GM04503 (cell line): ENCODE measurements around the gene SLC10A7.

Source experiments
- DNase-seq: peaks from one replicate; pipeline ENCODE4 v3.0.0-alpha.2; 2012; ENCODE audit warnings: low read depth

SLC10A7 gene

DNA sequence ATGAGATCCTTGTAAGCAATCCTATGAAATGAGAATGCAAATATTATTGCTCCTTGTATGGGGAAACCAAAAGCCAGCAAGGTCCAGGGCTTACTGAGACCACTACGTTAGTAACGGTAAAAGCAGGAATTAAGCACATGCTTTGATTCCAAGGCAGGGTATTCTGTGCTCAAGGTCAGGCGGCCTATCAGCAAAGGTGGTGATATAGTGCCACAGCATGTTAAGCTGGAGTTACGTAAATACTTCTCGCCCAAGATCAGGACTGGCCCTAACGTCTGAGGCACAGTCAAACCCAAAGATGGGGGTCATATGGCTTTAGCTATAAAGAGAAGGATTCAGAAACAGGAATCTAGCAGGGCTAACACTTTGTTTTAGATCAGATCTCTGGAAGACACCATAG is 27.6 kb downstream of the SLC10A7 start:
- DNase-seq, result no peak

DNA sequence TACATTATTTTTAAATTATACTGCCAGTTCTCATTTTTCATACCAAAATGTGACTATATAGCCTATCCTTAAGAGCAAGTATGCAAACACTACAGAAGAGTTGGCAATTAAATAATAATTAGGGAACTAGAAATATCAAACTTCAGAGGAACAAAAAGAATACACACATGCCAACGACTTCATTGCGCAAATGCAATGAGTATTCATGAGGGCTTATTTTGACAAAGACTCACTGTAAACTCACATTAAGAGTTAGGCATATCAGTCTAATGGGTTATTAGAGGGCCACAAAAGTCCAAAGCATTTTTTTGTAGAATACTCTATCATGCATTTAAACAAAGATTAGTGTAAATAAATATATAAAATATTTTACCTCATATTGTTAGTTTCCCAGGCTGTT is 31.6 kb downstream of the SLC10A7 start:
- DNase-seq, result no peak

DNA sequence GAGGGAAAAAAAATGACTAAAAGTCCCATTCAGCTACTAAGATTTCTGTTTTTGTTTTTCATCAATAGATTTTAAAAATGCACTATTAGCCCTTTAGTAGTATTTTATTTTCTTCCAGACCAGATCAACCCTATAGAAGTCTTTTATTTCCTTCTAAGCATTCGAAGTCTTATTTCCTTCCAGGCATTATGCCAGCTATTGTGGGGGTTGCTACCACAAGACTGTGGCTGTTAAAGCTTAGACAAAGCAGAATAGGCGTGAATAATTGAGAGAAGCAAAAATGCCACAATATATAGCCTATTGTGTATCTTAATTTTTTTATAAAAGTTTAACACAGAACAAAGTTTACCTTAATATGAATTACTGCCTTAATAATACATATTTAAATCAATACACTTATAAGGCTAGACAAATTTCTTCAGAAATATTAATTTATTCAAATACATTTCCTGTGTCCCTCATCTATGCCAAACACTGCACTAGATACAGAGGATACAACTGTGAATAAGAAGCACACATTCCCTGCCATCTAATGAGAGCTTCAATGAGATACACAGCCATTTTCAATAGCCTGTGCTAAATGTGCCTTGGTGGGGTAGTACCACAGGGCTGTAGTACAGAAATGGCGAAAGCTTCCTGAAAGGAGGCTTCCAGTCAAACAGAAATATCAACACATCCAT is 33.1 kb downstream of the SLC10A7 start:
- no peak for DNase-seq

DNA sequence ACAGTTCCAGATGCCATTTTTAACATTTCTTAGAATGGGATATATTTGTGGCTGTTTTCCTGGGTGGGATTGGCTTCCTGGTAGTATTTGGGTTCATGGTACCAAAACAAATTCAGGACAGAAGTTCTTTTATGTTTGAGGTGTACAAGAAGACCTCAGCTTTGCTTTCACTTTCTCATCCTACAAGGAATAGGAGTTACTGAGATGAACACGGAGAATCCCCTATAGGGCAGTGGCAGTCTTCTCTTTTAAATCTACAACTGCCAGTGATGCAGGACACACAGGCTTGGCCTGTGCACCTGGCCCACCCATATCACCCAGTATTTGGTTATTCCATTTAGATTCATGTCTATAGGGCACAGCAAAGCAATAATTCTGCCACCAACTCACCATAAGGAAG is 35.2 kb downstream of the SLC10A7 start:
- DNase-seq, result no peak

DNA sequence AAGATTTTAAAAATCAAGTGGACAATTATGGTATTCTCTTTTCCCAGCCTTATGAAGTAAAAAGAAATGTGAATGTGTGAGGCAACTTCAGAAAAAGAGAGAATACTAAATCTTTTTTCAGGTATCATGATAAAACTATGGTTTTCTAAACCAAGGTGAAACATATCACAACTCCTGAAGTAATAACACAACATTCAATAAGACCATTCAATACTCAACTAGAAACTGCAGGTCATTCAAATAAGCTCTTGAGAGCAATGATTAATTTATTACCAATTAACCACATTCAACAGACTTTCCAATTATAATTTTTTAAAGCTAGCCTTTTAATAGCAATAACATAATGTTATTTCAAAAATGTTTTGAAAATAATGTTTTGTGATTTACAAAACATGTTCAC is 35.8 kb downstream of the SLC10A7 start:
- DNase-seq, result no peak

DNA sequence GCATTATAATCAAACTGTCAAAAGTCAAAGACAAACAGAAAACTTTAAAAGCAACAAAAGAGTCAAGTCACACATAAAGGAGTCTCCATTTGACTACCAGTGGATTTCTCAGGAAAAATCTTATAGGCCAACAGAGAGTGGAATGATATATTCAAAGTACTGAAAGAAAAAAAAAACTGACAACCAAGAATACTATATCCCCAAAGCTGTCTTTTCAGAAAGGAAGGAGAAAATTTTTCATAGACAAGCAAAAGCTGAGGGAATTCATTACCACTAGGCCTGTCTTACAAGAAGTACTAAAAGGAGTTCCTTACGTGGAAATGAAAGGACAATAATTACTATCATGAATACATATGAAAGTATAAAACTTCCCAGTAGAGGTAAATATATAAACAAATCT is 39.0 kb downstream of the SLC10A7 start:
- no peak for DNase-seq

DNA sequence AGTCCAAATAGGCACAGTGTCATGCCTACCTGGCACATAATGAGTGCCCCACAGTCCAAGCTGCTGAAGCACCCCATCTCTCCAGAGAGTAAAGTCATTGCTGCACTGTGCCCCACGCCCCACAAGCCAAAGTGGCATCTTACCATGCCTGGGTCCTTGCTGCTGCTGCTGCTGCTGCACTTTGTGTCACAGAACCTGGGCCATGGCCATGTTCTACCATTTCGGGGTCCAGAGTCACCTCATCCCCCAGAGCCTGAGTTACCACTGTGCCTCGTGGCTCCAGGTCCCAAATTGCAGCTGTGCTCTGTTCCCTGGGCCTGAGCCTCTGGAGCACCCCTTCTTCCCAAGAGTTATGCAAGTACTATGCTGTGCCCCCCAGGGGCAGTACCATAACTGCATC is 40.5 kb downstream of the SLC10A7 start:
- no peak for DNase-seq

DNA sequence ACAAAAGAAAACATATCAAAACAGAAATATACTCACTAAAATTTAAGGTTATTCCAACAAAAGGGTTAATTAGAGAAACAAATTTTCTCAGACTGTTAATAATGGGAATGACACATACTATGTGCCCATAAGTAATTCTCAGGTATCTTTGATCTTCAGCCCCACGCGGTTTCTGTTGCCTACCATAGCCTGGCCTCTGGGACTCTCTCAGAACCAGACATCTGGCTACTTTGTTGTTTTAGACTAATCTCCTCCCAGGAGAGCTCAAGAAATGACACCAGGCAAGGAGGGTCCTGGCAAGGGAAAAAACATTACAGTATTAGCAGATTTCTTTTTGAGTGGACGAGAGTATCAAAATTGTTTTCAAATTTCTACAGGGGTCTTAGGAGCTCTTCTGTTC is 43.7 kb downstream of the SLC10A7 start:
- DNase-seq, result no peak

DNA sequence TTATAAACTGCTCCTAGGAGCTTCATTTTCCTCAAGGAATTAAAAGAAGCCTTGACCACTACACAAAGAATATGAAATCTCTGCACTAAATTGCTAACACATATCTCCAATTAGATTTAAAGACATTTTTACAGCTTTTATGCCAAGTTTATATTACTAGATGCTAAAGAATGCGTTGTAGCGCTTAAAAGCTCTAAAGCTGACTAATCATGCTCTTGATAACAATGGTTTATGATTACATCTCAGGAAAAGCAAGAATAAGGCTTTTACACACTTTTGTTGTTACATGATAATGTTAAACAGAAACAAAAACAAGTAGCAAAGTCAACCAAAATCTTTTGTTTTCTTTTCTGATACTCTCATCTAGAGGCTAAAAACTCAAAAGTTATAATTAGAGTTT is 44.7 kb downstream of the SLC10A7 start:
- DNase-seq, result no peak

DNA sequence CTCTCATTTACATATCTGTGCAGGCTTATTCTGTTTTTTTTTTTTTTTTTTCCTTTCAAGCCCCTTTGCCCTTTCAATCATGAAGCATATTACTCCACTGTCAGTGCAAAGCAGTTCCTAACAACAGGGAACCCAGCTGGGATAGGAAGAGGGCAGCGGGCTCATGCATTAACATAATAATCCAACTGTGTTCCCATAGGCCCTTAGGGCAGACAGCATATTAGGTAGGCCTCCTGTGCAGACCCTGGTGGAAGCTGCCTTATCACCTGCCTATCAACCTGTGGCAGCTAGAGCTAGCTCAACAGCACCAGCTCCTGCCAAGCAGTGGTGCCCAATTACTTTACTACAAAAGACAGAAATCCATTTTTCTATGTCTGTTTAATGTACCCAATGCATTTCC is 49.3 kb downstream of the SLC10A7 start:
- no peak for DNase-seq

DNA sequence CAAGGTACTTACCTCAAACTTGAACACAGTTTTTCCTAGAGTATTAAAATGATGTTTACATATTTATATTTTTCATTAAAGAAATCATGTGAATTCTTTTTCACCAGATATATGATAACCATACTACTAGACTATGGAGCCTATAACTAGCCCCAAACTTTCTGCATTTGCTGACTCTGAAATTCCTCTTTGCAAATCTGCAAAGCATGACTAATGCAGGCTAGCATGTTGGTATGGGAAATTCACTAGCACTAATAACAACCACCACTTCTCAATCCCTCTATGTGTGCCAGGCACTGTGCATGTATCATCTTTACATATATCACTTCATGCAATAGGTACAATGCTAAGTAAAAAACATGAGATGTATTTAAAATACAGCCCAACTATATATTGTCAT is 51.1 kb downstream of the SLC10A7 start:
- DNase-seq, result no peak

DNA sequence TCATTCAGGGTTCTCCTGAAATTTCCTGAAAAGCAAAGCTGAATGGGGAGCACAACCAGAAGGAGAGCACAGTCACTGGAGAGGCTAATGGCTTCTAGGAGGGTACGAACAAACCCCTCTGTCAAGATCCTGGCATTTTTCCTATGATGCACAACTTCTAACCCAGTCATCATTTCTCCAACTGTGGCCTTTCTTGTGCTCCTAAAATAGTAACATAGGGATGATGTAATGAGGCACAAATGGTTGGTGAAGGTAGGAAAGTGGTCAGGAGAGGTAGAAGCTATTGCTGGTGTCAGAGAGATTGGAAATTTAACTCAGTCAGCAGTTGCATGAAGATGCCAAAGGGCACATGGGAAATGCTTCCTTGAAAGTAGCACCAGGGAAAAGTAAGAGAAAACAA is 52.7 kb downstream of the SLC10A7 start:
- DNase-seq, result no peak

DNA sequence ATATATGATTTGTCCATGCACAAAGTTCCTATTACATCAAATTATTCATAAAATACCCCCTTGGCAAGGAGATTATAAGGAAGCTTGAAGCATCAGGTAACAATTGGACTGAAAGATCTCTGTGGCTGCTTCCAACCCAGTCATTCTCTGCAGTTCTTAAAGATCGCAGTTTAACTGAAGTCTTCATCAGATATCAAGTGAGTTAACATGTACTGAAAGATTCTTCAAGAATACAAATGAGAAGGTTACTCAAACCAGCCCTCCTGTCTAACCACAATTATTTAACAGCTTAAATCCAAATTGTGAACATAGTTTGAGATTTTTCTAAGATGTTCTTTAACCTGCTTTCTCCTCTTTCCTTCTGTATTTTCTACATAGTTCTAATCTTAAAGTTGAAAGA is 56.1 kb downstream of the SLC10A7 start:
- DNase-seq, result no peak

DNA sequence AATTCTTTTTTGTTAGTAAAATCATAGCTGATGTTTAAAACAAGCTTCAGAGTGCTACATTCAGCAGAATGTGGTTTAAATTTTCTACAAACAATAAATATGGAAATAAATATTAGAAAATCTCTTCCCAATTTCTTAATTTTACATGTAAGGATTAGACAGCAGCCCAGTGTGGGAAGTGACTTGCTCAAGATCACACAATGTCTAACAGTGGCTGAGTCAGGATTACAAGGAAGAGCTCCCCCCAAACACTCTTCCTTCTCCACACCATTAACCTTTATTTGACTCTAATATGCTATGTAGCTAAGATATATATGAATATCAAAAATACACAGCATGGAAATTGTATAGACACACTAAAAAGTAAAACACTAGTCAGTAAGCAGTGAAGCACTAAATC is 59.5 kb downstream of the SLC10A7 start:
- no peak for DNase-seq

DNA sequence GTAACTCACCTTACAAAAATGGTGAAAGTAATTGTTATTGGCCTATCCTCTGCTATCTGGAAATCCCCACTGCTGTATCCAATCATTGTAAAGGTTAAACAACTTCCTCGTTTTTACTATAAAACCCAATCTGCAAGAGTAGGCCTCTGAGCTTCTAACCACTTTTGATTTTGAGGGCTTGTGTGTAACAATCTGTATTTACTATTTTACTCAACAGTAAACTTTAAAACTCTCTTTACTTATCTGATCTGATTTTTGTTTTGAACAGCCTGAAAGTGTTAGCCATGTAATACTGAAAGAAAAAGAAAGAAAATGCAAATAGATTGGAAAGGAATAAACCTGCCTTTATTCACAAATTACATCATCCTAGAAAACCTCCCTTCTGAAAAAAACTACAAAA is 63.1 kb downstream of the SLC10A7 start:
- no peak for DNase-seq

DNA sequence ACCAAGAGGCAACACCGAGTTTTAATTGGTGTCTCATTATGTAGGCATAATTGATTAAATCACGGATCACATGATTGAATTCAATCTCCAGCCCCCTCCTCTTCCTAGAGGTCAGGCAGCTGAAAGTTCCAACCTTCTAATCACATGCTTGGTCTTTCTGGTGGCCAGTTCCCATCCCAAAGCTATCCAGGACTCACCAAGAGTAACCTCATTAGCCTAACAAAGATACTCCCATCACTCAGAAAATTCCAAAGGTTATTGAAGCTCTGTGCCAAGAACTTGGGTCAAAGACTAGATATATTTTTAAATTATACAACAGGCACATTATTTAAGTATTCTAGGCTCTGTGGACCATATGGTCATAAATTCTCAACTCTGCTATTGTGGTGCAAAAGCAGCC is 65.1 kb downstream of the SLC10A7 start:
- no peak for DNase-seq

DNA sequence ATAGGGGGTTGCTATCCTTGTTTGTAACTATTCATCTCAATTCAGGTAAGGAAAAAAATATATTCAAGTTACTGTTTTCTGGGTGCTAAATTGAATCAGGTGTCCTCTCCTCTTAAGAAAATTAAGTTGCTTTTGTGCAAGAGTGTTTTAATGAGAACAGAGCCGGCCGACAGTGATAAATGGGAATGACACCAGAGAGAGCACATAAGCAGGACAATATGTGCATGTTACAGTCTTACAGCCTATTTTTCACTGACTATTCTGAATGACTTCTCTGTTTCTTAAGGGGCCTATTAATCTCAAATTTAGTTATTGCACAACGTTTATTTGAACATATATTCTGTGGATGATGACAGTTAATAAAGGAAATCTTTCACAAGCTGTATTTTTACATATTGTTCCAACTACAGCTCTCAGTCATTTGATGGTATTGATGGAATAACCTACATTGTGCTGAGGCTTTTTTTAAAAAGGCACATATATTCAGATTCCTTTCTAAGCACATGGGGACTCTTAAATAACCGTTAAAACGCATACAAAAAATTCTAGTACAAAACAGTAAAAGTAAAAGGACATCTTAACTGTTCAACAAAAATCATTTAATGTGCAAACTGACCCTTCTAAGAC is 68.4 kb downstream of the SLC10A7 start:
- no peak for DNase-seq

DNA sequence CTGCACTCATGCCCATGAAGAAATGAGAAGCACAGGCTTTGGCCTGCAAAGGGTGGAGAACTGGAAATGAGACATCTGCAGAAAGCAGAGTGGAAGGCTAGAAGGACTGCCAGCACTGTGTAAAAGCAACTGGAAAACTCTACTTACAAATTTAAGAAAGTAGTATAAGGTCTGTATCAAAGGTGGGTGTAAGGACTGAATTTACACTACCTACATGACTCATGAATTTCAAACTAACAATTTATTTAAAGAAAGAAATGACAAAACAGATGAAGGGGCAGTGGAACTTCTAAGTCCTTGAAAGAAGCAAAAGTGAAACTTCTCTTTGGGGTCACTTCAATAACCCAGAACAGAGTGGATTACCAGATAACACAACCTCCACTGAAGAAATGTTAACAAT is 71.2 kb downstream of the SLC10A7 start:
- no peak for DNase-seq

DNA sequence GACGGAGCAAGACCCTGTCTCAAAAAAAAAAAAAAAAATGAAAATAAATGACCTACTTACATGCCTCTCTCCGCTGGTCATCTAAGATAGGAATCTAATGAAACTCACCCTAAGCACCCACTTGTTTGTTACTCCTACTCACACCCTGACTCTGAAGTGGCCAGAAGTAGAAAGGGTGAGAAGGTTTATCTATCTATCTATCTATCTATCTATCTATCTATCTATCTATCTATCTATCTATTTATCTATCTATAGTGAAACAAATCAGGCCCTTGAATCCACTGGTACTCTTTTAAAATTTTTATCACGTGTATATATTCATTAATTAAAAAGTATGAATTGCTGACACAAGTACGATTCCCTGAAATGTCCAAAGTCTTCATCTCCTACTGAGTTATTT is 75.2 kb downstream of the SLC10A7 start:
- no peak for DNase-seq

DNA sequence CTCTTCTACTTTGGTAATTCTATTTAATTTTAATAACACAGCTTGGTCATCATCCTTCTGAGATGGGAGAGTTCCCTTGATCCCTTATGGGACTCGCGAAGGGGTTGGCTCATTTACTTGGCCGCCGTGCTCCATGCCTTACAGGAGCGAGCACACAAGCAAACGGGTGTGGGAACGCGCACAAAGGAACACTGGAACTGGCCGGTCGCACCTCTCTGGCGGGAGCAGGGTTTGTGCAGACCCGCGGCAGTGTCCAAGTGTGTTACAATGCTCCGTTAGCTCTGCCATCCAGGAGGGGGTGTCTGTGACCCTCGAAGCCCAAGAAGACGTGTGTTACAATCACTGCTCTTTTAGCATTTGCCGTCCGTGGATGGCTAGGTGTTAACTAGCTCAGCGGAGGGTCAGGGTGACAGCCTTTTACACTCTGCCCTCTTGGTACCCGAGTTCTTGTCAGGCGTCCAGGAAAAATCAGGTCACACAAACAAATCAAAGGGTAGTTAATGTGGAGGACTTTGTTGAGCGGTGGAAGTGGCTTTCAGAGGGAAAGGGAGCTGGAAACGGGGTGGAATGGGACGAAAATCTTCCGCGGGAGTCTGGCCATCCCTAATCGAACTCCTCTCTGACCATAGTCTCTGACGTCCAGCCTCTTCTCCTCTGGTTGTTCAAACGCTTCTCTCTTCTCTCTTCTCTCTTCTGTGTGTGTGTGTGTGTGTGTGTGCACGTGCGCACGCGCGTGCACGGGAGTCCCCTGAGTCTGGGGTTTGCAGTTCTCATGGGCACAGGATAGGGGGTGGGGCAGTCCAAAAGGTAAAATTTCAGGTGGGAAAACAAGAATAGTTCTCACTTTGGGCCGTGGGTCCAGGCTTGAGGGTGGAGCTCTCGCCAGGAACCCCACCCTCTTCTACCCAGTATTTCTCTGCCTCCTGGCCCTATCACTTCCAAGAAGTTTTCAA is 76.3 kb downstream of the SLC10A7 start:
- no peak for DNase-seq

DNA sequence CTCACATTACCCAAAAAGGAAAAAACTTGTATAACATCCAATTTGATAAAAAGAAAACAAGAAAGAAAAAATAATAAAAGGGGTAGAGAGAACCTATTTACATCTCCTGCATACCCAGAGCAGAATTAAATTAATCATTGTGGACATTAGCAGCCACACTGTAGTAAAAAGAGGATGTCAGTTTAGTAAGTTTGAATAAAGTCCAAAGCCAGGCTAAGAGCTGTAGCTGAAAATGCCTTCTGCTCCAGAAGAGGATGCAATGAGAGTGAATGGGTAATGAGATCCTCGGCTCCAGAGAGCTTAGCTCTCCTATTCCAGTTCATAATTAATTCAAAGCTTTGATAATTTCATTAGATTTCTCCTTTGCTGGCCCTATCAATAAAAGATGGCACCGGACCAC is 78.2 kb downstream of the SLC10A7 start:
- DNase-seq, result no peak

DNA sequence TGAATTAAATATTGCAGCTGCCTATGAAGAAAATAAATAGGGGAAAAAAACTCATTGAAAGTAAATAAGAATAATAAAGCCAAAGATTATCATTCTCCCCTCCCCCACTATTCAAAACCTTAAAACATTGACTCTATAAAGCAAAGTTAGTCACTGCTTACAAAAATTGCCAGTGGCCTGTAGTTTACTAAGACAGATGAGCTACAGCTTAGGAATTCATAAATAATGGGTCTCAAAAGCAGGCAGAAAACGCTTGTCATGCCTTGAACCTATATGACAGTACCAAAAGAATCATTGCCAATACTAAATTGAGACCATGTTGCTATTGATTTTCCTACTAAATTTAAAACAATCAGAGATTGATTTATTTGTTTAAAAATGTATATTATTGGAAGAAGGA is 78.9 kb downstream of the SLC10A7 start:
- DNase-seq, result peak; percentile 30

DNA sequence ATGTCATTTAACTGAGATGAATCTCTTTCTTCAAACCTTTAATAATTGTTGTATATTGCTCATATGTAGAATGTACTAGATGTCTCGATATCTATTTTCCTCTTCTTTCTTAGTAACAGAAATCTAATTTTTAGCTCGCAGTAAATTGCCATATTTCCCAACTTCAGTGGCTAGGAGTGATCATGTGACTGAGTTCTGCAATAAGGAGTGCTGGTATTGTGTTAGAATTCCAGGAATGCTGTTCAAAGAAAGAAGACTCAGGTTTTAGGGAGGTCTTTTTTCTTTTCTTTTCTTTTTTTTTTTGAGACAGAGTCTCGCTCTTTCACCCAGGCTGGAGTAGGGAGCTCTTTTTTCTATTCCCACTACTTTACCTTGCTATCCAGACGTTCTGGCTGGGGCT is 81.7 kb downstream of the SLC10A7 start:
- no peak for DNase-seq
